Neuronal stem cell (in vitro differentiated cells): ENCODE data around the gene USP36.

Experiments
- DNase-seq: peaks from one replicate; pipeline ENCODE4 v3.0.0-alpha.2; 2013; ENCODE audit warnings: low spot score
- H2AFZ ChIP-seq: one replicate; pipeline ENCODE4 v1.6.1; 2013; ENCODE audit warnings: mild to moderate bottlenecking, low read length, inconsistent platforms
- H2AK5ac ChIP-seq: 2 replicates; pipeline ENCODE4 v1.6.1; 2013; ENCODE audit warnings: low read depth, mild to moderate bottlenecking, inconsistent platforms, low read length, moderate library complexity, mixed read lengths
- H2BK120ac ChIP-seq: 2 replicates; pipeline ENCODE4 v1.6.1; 2013; ENCODE audit warnings: low read depth, mild to moderate bottlenecking, inconsistent platforms, low read length, moderate library complexity, mixed read lengths
- H2BK12ac ChIP-seq: one replicate; pipeline ENCODE4 v1.6.1; 2013; ENCODE audit warnings: low read length, inconsistent platforms
- H2BK15ac ChIP-seq: 2 replicates; pipeline ENCODE4 v1.6.1; 2013; ENCODE audit warnings: mild to moderate bottlenecking, low read length, inconsistent platforms, mixed read lengths
- H2BK5ac ChIP-seq: one replicate; pipeline ENCODE4 v1.6.1; 2013; ENCODE audit warnings: inconsistent platforms, mild to moderate bottlenecking, low read length, moderate library complexity
- H3K14ac ChIP-seq: one replicate; pipeline ENCODE4 v1.6.1; 2013; ENCODE audit warnings: low read length, inconsistent platforms
- H3K18ac ChIP-seq: 2 replicates; pipeline ENCODE4 v1.6.1; 2013; ENCODE audit warnings: low read length, inconsistent platforms
- H3K23ac ChIP-seq: 2 replicates; pipeline ENCODE4 v1.6.1; 2013; ENCODE audit warnings: low read depth, mild to moderate bottlenecking, mixed read lengths, low read length, inconsistent platforms; ENCODE audit not compliant: poor library complexity
- H3K27ac ChIP-seq: replicated peaks from 3 replicates; pipeline ENCODE4 v1.5.1; 2013; ENCODE audit warnings: low read length, inconsistent platforms
- H3K27me3 ChIP-seq, 3 experiments: 2 replicates each; pipeline ENCODE4 v1.6.1; 2013; ENCODE audit warnings: low read length in 3 of 3, mild to moderate bottlenecking in 2 of 3, inconsistent platforms in 1 of 3, low read depth in 1 of 3, mixed read lengths in 1 of 3, moderate library complexity in 1 of 3; ENCODE audit not compliant: control insufficient read depth in 3 of 3, insufficient read depth in 3 of 3
- H3K36me3 ChIP-seq, 2 donors: replicated peaks in 1 of 2; 2 replicates each; pipeline ENCODE4 v1.6.1; 2013; ENCODE audit warnings: low read length in 2 of 2; ENCODE audit not compliant: control insufficient read depth in 2 of 2, insufficient read depth in 2 of 2
- H3K4ac ChIP-seq: 2 replicates; pipeline ENCODE4 v1.6.1; 2013; ENCODE audit warnings: inconsistent platforms, mild to moderate bottlenecking, low read length, moderate library complexity
- H3K4me1 ChIP-seq, 2 donors: 1 replicate in 1 of 2; 2 replicates in 1 of 2; pipeline ENCODE4 v1.6.1; 2013; ENCODE audit warnings: low read length in 2 of 2, low read depth in 1 of 2; ENCODE audit not compliant: control insufficient read depth in 2 of 2, insufficient read depth in 1 of 2
- H3K4me2 ChIP-seq: one replicate; pipeline ENCODE4 v1.6.1; 2013; ENCODE audit warnings: mild to moderate bottlenecking, low read length, inconsistent platforms; ENCODE audit not compliant: insufficient read depth, poor library complexity, severe bottlenecking
- H3K4me3 ChIP-seq, 2 donors: 2 replicates each; pipeline ENCODE4 v1.5.1; 2013; ENCODE audit warnings: low read length in 2 of 2, mild to moderate bottlenecking in 2 of 2, inconsistent platforms in 1 of 2, moderate library complexity in 1 of 2
- H3K79me1 ChIP-seq: one replicate; pipeline ENCODE4 v1.6.1; 2013; ENCODE audit warnings: low read depth, mild to moderate bottlenecking, inconsistent platforms, low read length, moderate library complexity
- H3K9ac ChIP-seq: one replicate; pipeline ENCODE4 v1.6.1; 2013; ENCODE audit warnings: mild to moderate bottlenecking, low read depth, low read length, inconsistent platforms; ENCODE audit not compliant: poor library complexity
- H3K9me3 ChIP-seq, 2 donors: replicated peaks in 1 of 2; 2 replicates each; pipeline versions ENCODE3 to v1.6.1; 2013; ENCODE audit warnings: low read length in 2 of 2, mild to moderate bottlenecking in 2 of 2, inconsistent platforms in 1 of 2, low read depth in 1 of 2, mixed read lengths in 1 of 2, moderate library complexity in 1 of 2; ENCODE audit not compliant: control insufficient read depth in 2 of 2, insufficient read depth in 1 of 2
- H4K8ac ChIP-seq: one replicate; pipeline ENCODE4 v1.6.1; 2013; ENCODE audit warnings: low read depth, mild to moderate bottlenecking, inconsistent platforms, low read length, moderate library complexity
- H4K91ac ChIP-seq: one replicate; pipeline ENCODE4 v1.6.1; 2013; ENCODE audit warnings: low read length, low read depth, mild to moderate bottlenecking, inconsistent platforms; ENCODE audit not compliant: poor library complexity
- WGBS, 2 donors: extraction: QIAGEN DNeasy Blood & Tissue Kit; methylation state at CpG; one replicate each; pipeline ENCODE4 v1.1.7; 2013; ENCODE audit warnings: missing lambda C conversion rate in 2 of 2, mixed read lengths in 1 of 2; ENCODE audit not compliant: insufficient read length in 2 of 2, insufficient replicate concordance in 1 of 2; ENCODE audit errors: extremely low coverage in 2 of 2; 5-methylcytosine and 5-hydroxymethylcytosine counted together

The USP36 gene

DNA sequence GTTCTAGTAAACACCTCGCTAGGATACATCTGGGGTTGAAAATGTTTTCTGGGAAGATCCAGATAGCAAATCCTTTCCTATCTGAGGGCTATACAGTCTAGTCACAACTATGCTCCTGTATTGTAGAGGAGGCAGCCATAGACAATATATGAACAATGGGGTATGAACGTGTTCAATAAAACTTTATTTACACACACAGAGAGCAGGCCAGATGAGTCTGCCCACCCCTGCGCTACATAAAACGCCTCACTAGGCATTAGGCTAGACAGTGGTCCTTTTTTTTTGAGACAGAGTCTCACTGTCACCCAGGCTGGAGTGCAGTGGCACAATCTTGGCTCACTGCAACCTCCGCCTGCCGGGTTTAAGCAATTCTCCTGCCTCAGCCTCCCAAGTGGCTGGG lies 11.1 kb downstream of the USP36 start:
- no peak overlapping the region for H4K91ac ChIP-seq
- H3K4me3 ChIP-seq = no peak overlapping the region
- H2BK15ac ChIP-seq = no peak overlapping the region
- no peak overlapping the region for H3K9ac ChIP-seq
- H3K18ac ChIP-seq = no peak overlapping the region
- no peak overlapping the region for H3K4me2 ChIP-seq
- DNase-seq = no peak
- H3K36me3 ChIP-seq = peaks cover 27 to 96% of the 10 kb centered on the region in 2 donors
- no peaks in the 10 kb centered on the region for H3K4me1 ChIP-seq
- no peak overlapping the region for H3K4ac ChIP-seq
- H3K14ac ChIP-seq = no peak overlapping the region
- H3K79me1 ChIP-seq = peaks cover 2% of the 10 kb centered on the region
- WGBS, 2 donors = no CpG with 5 or more reads among the region's 6 CpGs
- no peak overlapping the region for H2AK5ac ChIP-seq
- no peaks in the 10 kb centered on the region for H3K9me3 ChIP-seq
- no peaks in the 10 kb centered on the region for H3K27me3 ChIP-seq
- H2BK5ac ChIP-seq = no peak overlapping the region
- no peak overlapping the region for H2BK120ac ChIP-seq
- H2AFZ ChIP-seq = no peak overlapping the region
- H4K8ac ChIP-seq = no peak overlapping the region
- no peak overlapping the region for H3K27ac ChIP-seq
- no peak overlapping the region for H3K23ac ChIP-seq
- no peak overlapping the region for H2BK12ac ChIP-seq

DNA sequence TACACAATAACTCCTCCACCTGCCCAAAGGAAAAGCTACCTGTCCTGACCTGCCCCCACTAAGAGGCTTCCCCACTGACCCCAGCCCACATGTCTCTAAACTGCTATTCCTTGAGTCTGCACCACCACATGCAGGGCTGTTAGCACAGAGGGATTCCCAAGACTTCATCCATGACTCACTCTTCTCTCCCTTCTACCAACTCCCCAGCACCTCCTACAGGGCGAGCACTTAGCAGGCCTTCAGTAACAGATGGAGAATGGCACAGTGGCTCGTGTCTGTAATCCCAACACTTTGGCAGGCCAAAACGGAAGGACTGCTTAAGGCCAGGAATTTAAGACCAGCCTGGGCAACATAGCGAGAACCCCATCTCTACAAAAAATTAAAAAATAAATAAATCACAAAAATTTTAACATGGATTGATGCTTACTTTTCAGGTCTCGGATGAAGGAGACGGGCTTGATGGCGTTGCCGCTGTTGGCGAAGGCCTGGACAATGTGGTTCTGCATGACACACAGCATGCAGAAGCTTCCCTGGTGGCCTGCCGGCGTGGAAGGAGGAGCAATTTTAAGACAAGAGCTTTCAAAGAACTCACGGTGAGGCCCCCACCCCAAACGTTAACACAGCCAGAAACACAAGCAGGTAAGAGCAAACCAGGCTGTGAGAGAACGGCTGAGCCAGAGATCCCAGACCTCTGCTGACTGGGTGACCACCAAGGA lies 12.0 kb downstream of the USP36 start:
- no peaks in the 10 kb centered on the region for H3K9me3 ChIP-seq
- no peak overlapping the region for H3K4me2 ChIP-seq
- H2BK120ac ChIP-seq = no peak overlapping the region
- H3K18ac ChIP-seq = no peak overlapping the region
- H3K27me3 ChIP-seq = no peaks in the 10 kb centered on the region
- no peak overlapping the region for H3K27ac ChIP-seq
- no peak overlapping the region for H2AFZ ChIP-seq
- peaks cover 2% of the 10 kb centered on the region for H3K79me1 ChIP-seq
- no peak overlapping the region for H2BK15ac ChIP-seq
- no peak for DNase-seq
- no CpG with 5 or more reads among the region's 14 CpGs for WGBS, 2 donors
- H3K36me3 ChIP-seq = peaks cover 31 to 96% of the 10 kb centered on the region in 2 donors
- H4K8ac ChIP-seq = no peak overlapping the region
- H3K4ac ChIP-seq = no peak overlapping the region
- no peak overlapping the region for H2BK5ac ChIP-seq
- H3K14ac ChIP-seq = no peak overlapping the region
- peaks cover 3 to 4% of the 10 kb centered on the region in 2 donors for H3K4me1 ChIP-seq
- peak overlapping the region in 1 of 2 donors; percentile 10 for H3K4me3 ChIP-seq
- H3K23ac ChIP-seq = no peak overlapping the region
- no peak overlapping the region for H2BK12ac ChIP-seq
- no peak overlapping the region for H3K9ac ChIP-seq
- no peak overlapping the region for H4K91ac ChIP-seq
- H2AK5ac ChIP-seq = no peak overlapping the region

GRCh38 chr17:78826836-78827509 lies 13.6 kb downstream of the USP36 start:
- Histone ChIP-seq H2BK15ac (no peak overlapping the region), H2AK5ac (no peak overlapping the region), H2BK12ac (no peak overlapping the region), H4K91ac (no peak overlapping the region), H3K27me3 (no peaks in the 10 kb centered on the region), H3K9me3 (no peaks in the 10 kb centered on the region), H2BK5ac (no peak overlapping the region), H3K4me3 (no peak overlapping the region), H3K4me2 (no peak overlapping the region), H3K36me3 (peaks cover 34 to 94% of the 10 kb centered on the region in 2 donors), H3K4me1 (peaks cover 8 to 9% of the 10 kb centered on the region in 2 donors), H3K18ac (no peak overlapping the region), H3K79me1 (peaks cover 2% of the 10 kb centered on the region), H2AFZ (no peak overlapping the region), H3K9ac (no peak overlapping the region), H2BK120ac (no peak overlapping the region), H3K27ac (no peak overlapping the region), H4K8ac (no peak overlapping the region), H3K4ac (no peak overlapping the region), H3K14ac (no peak overlapping the region), H3K23ac (no peak overlapping the region)
- DNase-seq = no peak
- no CpG with 5 or more reads among the region's 21 CpGs for WGBS, 2 donors

DNA sequence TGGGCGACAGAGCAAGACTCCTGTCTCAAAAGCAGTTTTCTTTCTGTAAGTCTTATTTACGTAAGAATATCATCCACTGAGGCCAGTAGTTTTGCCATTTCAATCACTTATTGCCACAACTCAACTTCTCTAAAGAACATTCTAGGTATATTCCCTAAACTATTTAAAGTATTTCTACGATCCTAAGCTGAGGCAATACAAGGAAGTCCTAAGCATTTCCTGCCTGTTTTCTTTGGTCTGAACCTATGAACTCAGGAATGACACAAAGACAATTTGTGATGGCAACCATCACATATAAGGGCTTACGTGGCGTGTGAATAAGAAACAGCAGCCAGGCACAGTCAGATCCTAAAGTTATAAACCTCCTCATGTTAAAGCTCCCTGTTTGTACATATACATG lies 14.2 kb downstream of the USP36 start:
- H2BK12ac ChIP-seq = no peak overlapping the region
- H2AK5ac ChIP-seq = no peak overlapping the region
- H3K27me3 ChIP-seq = no peaks in the 10 kb centered on the region
- DNase-seq = no peak
- peaks cover 8 to 9% of the 10 kb centered on the region in 2 donors for H3K4me1 ChIP-seq
- no CpG with 5 or more reads among the region's 5 CpGs for WGBS, 2 donors
- H3K4me3 ChIP-seq = no peak overlapping the region
- no peak overlapping the region for H3K4me2 ChIP-seq
- H2BK15ac ChIP-seq = no peak overlapping the region
- no peak overlapping the region for H2BK5ac ChIP-seq
- H3K23ac ChIP-seq = no peak overlapping the region
- H3K4ac ChIP-seq = no peak overlapping the region
- no peak overlapping the region for H3K14ac ChIP-seq
- peaks cover 34 to 94% of the 10 kb centered on the region in 2 donors for H3K36me3 ChIP-seq
- H3K27ac ChIP-seq = no peak overlapping the region
- H3K9me3 ChIP-seq = no peaks in the 10 kb centered on the region
- H2BK120ac ChIP-seq = no peak overlapping the region
- H3K9ac ChIP-seq = no peak overlapping the region
- no peak overlapping the region for H4K91ac ChIP-seq
- no peak overlapping the region for H2AFZ ChIP-seq
- H3K79me1 ChIP-seq = peaks cover 2% of the 10 kb centered on the region
- no peak overlapping the region for H3K18ac ChIP-seq
- H4K8ac ChIP-seq = no peak overlapping the region
